ENCODE results near the gene DTNBP1. TPM values are rescaled to one million over a fixed set of nuclear protein-coding genes. Genes with fewer than 3 reads are reported as not detected.

DTNBP1 gene
- polyA plus RNA-seq, 2 of the 4 experiments (the other 2 are of a cell fraction) = 8.4 to 8.7 TPM

DNA sequence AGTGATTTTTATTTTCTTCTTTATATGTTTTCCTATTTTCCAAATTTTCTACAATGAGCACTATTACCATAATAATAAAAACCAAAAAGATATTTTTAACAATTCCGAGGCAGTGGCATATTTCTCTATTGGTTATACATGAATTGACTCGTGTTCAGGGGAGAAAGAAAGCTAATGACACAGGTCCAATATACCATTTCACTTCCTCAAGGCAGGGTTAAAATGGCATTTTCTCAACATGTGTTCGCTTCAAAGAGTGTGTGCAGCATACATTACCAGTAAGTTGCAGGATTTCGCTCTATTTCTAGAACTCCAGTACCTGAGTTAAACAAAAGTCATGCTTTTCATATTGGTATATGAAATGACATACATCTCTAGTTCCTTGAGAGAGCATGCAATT lies 35.1 kb upstream of the DTNBP1 start:
- ATAC-seq = no peak
- no peak for FAIRE-seq
- Histone ChIP-seq H3K9me3 (no peaks in the 10 kb centered on the region), H3K4me1 (no peaks in the 10 kb centered on the region), H3K4me2 (no peak overlapping the region), H3K4me3 (no peak overlapping the region), H3K27ac (no peak overlapping the region)
- CTCF ChIA-PET = no interaction called here
- no peak for DNase-seq (ENCODE audit: low read depth in 1 of 2, low spot score in 1 of 2)
- POLR2A ChIA-PET = no interaction called here
- TF ChIP-seq CBX8 (IDR thresholded peaks at IDR 0.05) (no peak), RCOR1 (IDR thresholded peaks at IDR 0.05; ENCODE audit: low read depth, low read length) (no peak), HOXB5 (CRISPR knock-in tag; IDR thresholded peaks at IDR 0.05) (no peak), ZNF302 (CRISPR knock-in tag; IDR thresholded peaks at IDR 0.05) (no peak), FOSB (CRISPR knock-in tag; IDR thresholded peaks at IDR 0.05) (no peak), GATA3 (IDR thresholded peaks at IDR 0.05; ENCODE audit: borderline replicate concordance) (no peak), JUN (IDR thresholded peaks at IDR 0.05) (no peak), CBX2 (IDR thresholded peaks at IDR 0.05; ENCODE audit: borderline replicate concordance, low read depth) (no peak), KDM5A (IDR thresholded peaks at IDR 0.05) (no peak), ESRRA (IDR thresholded peaks at IDR 0.05; ENCODE audit: borderline replicate concordance, low read length) (no peak), SREBF2 (IDR thresholded peaks at IDR 0.05) (no peak), MAZ (IDR thresholded peaks at IDR 0.05; ENCODE audit: borderline replicate concordance, low read depth, low read length) (no peak), HOXA7 (CRISPR knock-in tag; IDR thresholded peaks at IDR 0.05) (no peak)
- TF ChIP-seq, protein P1, sequence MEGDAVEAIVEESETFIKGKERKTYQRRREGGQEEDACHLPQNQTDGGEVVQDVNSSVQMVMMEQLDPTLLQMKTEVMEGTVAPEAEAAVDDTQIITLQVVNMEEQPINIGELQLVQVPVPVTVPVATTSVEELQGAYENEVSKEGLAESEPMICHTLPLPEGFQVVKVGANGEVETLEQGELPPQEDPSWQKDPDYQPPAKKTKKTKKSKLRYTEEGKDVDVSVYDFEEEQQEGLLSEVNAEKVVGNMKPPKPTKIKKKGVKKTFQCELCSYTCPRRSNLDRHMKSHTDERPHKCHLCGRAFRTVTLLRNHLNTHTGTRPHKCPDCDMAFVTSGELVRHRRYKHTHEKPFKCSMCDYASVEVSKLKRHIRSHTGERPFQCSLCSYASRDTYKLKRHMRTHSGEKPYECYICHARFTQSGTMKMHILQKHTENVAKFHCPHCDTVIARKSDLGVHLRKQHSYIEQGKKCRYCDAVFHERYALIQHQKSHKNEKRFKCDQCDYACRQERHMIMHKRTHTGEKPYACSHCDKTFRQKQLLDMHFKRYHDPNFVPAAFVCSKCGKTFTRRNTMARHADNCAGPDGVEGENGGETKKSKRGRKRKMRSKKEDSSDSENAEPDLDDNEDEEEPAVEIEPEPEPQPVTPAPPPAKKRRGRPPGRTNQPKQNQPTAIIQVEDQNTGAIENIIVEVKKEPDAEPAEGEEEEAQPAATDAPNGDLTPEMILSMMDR (IDR thresholded peaks at IDR 0.05) = no peak
- TF ChIP-seq, protein P2, sequence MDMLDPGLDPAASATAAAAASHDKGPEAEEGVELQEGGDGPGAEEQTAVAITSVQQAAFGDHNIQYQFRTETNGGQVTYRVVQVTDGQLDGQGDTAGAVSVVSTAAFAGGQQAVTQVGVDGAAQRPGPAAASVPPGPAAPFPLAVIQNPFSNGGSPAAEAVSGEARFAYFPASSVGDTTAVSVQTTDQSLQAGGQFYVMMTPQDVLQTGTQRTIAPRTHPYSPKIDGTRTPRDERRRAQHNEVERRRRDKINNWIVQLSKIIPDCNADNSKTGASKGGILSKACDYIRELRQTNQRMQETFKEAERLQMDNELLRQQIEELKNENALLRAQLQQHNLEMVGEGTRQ (IDR thresholded peaks at IDR 0.05) = no peak
- TF ChIP-seq, protein P3, sequence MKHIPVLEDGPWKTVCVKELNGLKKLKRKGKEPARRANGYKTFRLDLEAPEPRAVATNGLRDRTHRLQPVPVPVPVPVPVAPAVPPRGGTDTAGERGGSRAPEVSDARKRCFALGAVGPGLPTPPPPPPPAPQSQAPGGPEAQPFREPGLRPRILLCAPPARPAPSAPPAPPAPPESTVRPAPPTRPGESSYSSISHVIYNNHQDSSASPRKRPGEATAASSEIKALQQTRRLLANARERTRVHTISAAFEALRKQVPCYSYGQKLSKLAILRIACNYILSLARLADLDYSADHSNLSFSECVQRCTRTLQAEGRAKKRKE (CRISPR knock-in tag; IDR thresholded peaks at IDR 0.05; ENCODE audit: low read depth) = no peak
- TF ChIP-seq, protein P4, sequence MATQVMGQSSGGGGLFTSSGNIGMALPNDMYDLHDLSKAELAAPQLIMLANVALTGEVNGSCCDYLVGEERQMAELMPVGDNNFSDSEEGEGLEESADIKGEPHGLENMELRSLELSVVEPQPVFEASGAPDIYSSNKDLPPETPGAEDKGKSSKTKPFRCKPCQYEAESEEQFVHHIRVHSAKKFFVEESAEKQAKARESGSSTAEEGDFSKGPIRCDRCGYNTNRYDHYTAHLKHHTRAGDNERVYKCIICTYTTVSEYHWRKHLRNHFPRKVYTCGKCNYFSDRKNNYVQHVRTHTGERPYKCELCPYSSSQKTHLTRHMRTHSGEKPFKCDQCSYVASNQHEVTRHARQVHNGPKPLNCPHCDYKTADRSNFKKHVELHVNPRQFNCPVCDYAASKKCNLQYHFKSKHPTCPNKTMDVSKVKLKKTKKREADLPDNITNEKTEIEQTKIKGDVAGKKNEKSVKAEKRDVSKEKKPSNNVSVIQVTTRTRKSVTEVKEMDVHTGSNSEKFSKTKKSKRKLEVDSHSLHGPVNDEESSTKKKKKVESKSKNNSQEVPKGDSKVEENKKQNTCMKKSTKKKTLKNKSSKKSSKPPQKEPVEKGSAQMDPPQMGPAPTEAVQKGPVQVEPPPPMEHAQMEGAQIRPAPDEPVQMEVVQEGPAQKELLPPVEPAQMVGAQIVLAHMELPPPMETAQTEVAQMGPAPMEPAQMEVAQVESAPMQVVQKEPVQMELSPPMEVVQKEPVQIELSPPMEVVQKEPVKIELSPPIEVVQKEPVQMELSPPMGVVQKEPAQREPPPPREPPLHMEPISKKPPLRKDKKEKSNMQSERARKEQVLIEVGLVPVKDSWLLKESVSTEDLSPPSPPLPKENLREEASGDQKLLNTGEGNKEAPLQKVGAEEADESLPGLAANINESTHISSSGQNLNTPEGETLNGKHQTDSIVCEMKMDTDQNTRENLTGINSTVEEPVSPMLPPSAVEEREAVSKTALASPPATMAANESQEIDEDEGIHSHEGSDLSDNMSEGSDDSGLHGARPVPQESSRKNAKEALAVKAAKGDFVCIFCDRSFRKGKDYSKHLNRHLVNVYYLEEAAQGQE (IDR thresholded peaks at IDR 0.05) = no peak
- WGBS (ENCODE audit: missing lambda C conversion rate) = 13% methylated on average over 4 of the region's 4 CpGs

DNA sequence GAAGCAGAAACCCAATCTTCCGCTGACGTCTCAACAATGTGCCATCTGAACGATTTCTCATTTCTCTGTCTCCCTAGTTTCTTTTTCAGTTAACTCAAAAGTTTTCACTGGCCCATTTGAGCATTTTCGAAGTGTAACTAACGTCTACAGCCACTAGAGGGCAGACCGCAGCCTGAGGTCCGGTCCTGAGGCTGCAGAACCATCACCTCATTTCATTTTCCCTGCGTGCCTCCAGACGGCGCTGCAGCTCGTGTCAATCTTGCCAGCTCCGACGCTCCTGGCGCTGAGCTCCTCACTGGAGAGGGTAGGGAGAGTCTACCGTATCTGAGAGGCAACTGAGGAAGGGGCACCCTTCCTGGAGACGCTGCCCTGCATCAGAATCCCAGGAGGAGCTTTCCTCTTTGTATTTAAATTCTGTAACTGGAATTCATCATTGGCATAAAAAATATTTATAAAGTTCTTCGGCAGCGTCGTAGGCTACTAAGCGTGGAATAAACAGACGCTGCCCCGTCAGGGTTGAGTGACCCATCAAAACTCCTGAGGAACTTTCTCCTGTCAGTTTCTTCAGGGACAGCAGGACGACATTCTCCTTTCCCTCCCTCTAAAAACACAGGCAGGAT lies 28.5 kb upstream of the DTNBP1 start:
- CTCF ChIA-PET = interaction anchor here (0.6 to 2.7 kb wide), 33 partner anchors 8 to 542 kb away, joined by 3 to 31 read pairs (median 4); partner anchors contain the start of gene MYLIP
- FAIRE-seq = no peak
- peak; percentile 99 to 100 for ATAC-seq

More for the DNA sequence above, 28.5 kb upstream of the DTNBP1 start:
- H3K4me1 ChIP-seq = no peaks in the 10 kb centered on the region; the same call in 2 of the 3 replicates
- H3K4me2 ChIP-seq = peak overlapping the region; percentile 75
- TF ChIP-seq CHD4 (IDR thresholded peaks at IDR 0.05; ENCODE audit: borderline replicate concordance) = no peak
- TF ChIP-seq ZNF302 (CRISPR knock-in tag; IDR thresholded peaks at IDR 0.05) = no peak
- TF ChIP-seq, protein P5, sequence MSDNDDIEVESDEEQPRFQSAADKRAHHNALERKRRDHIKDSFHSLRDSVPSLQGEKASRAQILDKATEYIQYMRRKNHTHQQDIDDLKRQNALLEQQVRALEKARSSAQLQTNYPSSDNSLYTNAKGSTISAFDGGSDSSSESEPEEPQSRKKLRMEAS (IDR thresholded peaks at IDR 0.05) = peak; percentile 33; the same call in 1 of the 2 replicates
- peak; percentile 95 for TF ChIP-seq SMC3 (IDR thresholded peaks at IDR 0.05)
- TF ChIP-seq JUN (IDR thresholded peaks at IDR 0.05) = no peak
- TF ChIP-seq, protein P6, sequence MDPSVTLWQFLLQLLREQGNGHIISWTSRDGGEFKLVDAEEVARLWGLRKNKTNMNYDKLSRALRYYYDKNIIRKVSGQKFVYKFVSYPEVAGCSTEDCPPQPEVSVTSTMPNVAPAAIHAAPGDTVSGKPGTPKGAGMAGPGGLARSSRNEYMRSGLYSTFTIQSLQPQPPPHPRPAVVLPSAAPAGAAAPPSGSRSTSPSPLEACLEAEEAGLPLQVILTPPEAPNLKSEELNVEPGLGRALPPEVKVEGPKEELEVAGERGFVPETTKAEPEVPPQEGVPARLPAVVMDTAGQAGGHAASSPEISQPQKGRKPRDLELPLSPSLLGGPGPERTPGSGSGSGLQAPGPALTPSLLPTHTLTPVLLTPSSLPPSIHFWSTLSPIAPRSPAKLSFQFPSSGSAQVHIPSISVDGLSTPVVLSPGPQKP (IDR thresholded peaks at IDR 0.05; ENCODE audit: low read depth, low read length) = no peak
- peak; percentile 88 to 94 for TF ChIP-seq RAD21 (conservative IDR thresholded peaks at IDR 0.05 in 1 of 2, IDR thresholded peaks at IDR 0.05 in 1 of 2)
- TF ChIP-seq, protein P7, sequence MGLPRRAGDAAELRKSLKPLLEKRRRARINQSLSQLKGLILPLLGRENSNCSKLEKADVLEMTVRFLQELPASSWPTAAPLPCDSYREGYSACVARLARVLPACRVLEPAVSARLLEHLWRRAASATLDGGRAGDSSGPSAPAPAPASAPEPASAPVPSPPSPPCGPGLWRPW (IDR thresholded peaks at IDR 0.05) = no peak
- TF ChIP-seq, protein P1 (IDR thresholded peaks at IDR 0.05) = peak; percentile 98
- H3K9me3 ChIP-seq = no peaks in the 10 kb centered on the region
- 15% methylated on average over 16 of the region's 23 CpGs for WGBS (ENCODE audit: missing lambda C conversion rate)
- H3K27ac ChIP-seq = no peak overlapping the region
- H3K4me3 ChIP-seq = peak overlapping the region; percentile 32; the same call in 2 of the 3 replicates
- POLR2A ChIA-PET = interaction anchor here (1.7 kb wide), 1 partner anchor 438 kb away, joined by 23 read pairs; the partner anchor contains the start of gene MYLIP
- peak; percentile 51 to 85 for DNase-seq (ENCODE audit: low read depth in 1 of 2, low spot score in 1 of 2)
